GM23248 (cell line): ENCODE results near the gene SH3RF1.

Experiments used
- EZH2 ChIP-seq: fragments of 200-600 bp; sonication (generic); IDR thresholded peaks from 2 replicates; pipeline ENCODE4 v1.6.1; 2018; ENCODE audit warnings: antibody characterized with exemption, mild to moderate bottlenecking; ENCODE audit not compliant: insufficient read depth, poor library complexity, severe bottlenecking
- EZH2phosphoT487 ChIP-seq: fragments of 200-600 bp; sonication (generic); IDR thresholded peaks from 2 replicates; pipeline ENCODE4 v1.6.1; 2018; ENCODE audit warnings: antibody characterized with exemption, moderate library complexity, mild to moderate bottlenecking, low read depth; ENCODE audit not compliant: insufficient read depth

- TF ChIP-seq EZH2phosphoT487, result no peak
- TF ChIP-seq EZH2, result no peak
These were observed 51.3 kb downstream of the SH3RF1 start for GRCh38 chr4:169219440-169219839.
